CD4-positive, alpha-beta T cell treated with Interleukin-1 beta for 1 hour (primary cell): ENCODE results near the gene NIT2.
"Not testable (repeated sequence)": the region's sequence is repeated elsewhere in the genome, so short reads cannot be mapped to it uniquely, and the experiment has no call there.

Experiments
- DNase-seq, 2 donors: peaks; one replicate each; pipeline ENCODE4 v3.0.0-alpha.2; 2020 to 2022

Gene NIT2

GRCh38 chr3:100339786-100340185, 5.2 kb downstream of the NIT2 start:
- no peak for DNase-seq

DNA sequence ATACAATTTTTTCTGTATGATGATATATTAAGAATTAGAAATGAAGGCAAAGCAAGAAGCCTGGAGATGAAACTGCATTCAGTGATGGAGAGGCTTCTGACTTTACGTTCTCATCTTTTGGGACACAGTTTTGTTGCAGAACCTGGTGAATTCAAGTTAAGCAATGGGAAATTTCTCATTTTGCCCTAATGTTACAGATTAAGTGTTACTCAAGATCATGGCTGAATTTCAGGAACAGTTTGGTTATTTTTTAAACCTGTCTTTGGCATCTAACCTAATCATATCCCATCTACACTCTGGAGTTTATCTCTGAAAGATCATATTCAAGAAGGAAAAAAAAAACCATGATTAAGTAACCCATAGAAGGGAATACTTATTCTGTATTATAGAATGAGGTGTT, 6.0 kb downstream of the NIT2 start:
- no peak for DNase-seq

DNA sequence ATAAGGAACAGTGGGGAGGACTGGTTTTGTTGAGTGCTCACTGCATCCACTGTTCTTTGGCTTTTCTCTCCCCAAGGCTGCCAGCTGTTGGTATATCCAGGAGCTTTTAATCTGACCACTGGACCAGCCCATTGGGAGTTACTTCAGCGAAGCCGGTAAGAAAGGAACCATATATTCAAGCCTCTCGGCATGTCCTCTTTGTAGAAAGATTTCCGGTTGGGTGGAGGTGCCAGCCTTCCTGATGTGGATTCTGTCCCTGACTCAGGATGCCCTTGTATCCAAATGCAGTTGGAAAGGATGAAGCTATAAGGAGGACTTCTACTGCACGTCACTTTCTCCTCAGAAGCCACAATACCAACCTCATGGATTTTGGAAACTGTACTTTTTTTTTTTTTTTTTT, 14.2 kb downstream of the NIT2 start:
- DNase-seq = no peak

DNA sequence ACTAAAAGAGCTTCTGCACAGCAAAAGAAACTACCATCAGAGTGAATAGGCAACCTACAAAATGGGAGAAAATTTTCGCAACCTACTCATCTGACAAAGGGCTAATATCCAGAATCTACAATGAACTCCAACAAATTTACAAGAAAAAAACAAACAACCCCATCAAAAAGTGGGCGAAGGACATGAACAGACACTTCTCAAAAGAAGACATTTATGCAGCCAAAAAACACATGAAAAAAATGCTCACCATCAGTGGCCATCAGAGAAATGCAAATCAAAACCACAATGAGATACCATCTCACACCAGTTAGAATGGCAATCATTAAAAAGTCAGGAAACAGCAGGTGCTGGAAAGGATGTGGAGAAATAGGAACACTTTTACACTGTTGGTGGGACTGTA, 17.2 kb downstream of the NIT2 start:
- not testable (repeated sequence) for DNase-seq

DNA sequence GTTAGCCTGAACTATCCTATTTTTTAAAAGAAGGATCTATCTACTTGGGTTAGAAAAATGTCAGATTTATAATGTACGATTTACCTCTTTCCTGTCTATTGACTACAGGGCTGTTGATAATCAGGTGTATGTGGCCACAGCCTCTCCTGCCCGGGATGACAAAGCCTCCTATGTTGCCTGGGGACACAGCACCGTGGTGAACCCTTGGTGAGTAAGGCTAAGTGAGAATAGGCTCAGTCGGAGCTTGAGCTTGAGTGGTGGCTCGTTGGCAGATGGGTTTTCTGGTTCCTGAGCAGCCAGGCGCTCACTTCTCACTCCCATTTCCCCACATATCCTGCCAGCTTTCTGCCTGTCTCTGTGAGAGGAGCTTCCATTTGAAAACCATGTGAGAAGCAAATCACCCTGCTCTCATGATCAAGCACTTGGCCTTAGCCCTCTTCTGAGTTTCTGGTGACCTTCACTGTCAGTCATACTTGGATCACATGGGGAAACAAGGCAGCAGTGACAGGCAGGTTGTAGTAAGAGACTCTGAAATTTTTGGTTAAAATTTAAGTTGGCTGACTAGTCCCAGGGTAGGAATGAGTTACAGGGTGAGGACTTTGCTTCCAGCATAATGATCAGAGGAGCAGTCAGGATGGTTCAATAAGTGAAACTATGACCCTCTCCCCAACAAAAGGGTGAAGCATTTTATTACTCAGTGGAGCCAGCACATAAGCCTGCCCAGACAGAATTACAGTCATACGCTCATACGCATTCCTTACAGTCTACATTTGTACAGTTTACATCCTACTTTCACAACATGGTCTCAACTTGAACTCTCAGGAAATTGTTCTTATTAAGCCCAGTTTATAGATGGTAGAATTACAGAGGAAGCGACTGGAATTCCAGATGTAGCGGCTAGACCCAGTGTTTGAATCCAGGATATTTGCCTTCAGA, 18.0 kb downstream of the NIT2 start:
- DNase-seq = no peak

DNA sequence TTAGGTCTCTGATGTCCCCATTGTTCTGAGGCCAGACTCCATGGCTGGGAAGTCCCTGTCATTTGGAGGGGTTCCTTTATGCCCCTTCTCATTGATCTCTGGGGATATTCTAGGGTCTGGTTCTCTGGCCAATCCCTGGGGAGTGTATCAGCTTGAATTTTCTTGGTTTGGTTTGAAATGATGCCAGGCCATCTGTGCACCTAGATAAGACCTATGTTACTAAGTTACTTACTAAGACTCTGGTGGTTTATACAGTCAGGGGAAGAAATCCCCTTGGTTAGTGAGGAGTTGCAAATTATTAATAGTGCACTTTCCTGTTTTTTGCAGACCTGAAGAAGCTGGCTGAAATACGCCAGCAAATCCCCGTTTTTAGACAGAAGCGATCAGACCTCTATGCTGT, 20.3 kb downstream of the NIT2 start:
- no peak for DNase-seq

DNA sequence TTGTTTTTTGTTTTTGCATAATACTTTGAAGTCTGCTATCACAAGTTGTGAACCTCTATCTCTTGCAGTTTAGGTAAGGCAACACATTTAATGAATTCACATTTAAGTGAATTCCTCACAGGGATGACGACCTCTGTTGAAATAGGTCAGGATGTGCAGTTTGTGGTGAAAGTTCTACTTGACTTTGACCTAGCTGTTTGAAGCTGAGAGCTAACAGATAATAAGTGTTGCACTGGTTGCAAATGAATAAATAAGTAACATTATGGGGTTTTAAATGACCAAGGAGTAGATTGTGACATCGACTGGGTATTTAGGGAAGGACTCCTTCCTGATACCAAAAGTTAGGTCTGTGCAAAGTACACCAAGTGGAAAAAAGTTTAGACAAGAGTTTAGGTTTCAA, 23.9 kb downstream of the NIT2 start:
- no peak for DNase-seq

GRCh38 chr3:100359035-100359434, 24.5 kb downstream of the NIT2 start:
- no peak for DNase-seq

DNA sequence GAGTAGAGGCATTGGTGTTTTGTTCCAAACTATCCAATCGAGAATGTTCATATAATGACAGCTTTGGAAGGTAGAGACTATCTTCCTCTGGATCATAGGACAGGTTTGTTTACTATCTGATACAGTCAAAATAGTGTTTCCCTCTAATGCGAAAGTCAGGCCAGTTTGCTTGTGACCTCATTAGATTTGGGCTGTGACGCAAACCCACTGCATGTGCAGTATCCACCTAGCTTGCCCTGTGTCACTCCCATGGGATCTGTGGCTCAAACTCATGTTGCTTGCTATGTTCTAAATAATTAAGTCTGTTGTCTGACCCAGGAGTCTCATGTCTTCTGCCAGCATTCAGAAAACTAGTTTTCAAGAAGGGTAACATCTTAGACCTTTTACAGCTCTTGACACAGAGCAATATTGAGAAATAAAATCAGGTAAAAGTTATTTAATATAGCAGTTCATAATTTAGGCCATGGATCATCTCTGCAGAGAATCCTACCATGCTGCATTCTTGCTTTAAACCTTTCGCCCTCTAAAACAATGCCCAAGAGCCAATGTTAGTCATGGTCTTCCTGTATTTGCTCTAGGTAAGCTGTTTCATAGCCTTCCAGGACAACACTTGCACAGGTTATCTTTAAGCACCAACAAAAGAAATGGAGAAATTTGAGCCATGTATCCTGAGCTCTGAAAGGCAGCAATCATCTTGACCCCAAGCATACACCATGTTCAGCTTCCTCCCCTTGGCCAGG, 26.4 kb downstream of the NIT2 start:
- DNase-seq = no peak

- no peak for DNase-seq
These were observed 27.3 kb downstream of the NIT2 start for GRCh38 chr3:100361897-100362296.

DNA sequence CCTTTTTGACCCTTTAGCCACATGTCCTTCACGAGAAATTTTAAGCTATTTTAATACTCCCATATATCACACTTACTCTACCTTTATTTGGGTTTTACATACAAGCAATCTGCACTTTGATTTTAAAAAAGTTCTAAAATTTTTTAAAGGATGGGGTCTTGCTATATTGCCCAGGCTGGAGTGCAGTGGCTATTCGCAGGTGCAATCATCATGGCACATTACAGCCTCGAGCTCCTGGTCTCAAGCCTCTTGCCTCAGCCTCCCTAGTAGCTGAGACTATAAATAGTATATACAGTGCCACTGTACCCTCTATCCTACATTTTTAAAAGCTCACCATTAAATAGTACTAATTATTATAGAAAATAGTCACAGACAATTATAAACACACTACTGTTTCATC, 29.9 kb downstream of the NIT2 start:
- DNase-seq = no peak

DNA sequence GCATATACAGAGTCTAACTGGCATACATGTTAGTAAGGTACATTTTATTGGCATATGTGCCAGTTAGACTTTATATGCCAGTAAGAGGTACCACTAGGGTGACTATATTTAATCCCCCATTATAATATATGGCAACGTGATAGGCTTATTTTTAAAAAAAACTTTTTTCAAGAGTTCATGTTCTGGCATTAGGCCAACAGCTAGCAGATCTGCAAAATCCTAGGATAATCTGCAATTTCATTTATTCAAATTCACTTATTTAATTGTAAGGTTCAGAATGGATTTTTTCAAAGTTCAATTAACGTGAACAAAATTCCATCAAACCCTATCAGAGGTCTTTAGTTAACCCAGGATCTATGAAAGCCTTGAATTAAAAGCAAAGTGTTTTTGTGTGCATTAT, 31.9 kb downstream of the NIT2 start:
- DNase-seq = no peak

DNA sequence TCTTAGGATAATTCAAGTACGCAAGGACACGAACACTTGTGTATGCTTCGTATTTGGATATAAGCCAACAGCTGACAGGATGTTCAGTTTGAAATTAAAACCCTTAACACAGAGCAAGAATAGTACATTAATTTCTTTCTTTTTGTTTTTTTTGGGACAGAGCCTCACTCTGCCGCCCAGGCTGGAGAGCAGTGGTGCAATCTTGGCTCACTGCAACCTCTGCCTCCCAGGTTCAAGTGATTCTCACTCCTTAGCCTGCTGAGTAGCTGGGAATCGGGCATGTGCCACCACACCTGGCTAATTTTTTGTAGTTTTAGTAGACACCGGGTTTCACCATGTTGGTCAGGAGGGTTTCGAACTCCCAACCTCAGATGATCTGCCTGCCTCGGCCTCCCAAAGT, 33.9 kb downstream of the NIT2 start:
- DNase-seq = no peak

GRCh38 chr3:100370756-100371155, 36.2 kb downstream of the NIT2 start:
- DNase-seq = no peak

- DNase-seq = no peak
These were observed 40.0 kb downstream of the NIT2 start for GRCh38 chr3:100374521-100374920.

DNA sequence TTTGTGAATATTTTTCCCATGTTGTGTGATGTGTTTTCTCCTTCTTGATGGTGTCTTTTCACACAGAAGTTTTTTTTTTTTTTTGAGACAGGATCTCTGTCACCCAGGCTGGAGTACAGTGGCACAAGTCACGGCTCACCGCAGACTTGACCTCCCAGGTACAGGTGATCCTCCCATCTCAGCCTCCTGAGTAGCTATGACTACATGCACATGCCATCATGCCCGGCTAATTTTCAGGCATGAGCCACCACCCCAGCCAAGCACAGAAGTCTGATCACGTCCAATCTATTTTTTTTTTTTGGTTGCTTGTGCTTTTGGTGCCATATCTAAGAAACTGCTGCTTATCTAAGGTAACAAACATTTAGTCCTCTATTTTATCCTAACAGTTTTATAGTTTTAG, 41.7 kb downstream of the NIT2 start:
- no peak for DNase-seq

DNA sequence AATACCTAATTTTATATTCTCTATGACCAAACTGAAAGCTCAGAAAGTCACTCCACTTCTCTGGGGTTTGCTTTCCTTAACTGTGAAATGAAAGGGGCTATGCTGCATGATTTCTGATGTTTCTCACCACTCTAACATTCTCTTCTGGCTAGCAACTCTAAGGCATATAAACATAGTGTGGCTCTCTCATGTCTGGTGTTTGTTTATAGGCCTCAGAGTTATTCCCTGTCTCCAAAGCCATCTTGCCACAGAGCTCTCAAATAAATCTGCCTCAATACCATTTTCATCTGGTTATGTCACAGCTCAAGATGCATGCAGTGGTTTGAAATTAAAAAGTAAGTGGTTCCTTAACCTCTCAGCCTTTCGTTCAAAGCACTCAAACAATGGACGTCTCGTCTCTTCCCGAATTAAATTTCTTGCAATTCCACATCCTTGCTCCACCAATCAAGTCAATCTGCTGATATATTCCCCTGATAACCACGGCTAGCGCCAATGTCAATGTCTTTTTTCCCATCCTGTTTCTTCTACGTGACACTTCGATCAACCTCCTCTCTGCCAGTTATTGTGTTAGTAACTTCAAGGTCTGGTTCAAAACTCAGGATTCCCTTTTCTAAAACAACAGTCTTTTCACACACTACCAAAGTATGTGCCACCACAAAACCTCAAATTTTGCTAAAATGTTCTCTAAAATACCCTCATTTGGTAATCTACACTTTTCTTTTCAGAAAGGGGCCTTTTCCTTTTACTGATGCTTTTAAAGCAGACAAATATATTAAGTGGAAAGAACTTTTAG, 50.4 kb downstream of the NIT2 start:
- DNase-seq = no peak

DNA sequence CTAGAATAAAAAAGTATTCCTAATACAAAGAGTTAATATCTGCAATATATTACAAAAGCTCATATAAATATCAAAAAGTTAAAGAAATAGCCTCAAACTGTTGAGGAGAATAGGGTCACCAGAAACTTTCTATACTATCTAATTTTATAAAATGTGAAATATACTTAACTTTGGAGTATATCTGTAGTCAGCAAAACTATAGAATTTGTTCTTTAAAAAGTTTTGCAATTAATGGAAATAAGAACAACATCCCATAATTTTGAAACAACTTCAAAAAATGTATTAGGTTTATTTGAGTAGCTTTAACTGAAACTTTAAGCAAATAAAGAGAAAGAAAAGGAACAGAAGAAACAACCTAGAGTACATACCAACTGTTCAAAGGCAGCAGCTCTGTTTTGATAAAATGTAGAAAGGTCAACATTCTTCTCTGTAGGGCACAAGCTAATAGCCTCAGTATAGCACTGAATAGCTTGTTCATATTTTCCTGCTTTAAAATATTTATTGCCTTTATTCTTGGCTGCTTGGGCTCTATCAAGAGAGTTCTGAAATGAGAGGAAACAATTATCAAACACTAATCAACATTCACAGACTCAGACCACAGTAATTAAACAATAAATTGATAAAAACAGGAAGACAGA, 52.0 kb downstream of the NIT2 start:
- no peak for DNase-seq

- no peak for DNase-seq
These were observed 54.5 kb downstream of the NIT2 start for GRCh38 chr3:100389025-100389424.

DNA sequence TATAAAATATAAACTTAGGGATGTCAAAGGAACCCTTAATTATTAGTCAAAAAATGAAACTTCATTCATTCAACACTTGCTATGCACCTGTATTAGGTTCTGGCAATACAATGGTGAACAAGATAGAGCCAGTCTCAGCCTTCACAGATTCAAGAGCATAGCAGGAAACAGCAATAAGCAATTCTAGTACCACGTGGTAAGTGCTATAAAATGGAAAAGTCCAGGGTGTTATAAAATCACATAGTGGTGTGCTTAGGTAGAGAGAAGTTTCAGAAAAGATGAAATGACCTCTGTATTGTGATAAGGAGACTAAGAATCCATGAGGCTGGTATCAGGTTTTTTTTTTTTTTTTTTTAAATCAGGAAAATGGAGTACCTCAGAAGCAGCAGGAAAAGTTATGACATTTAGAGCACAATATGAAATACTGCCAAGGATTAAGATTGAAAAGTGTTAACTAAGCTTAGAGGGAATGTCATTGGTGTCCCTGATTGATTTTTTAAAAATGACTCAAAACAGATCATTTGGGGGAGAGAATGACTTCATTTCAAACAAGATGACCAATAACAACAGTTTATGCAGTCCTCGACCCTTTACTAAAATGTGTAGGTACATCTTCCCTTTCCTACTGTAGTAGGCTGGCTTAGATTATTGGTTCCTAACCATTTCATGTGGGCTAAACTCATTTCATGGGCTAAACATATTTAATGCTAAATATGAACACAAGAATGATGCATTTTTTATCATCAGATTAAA, 61.3 kb downstream of the NIT2 start:
- no peak for DNase-seq

- no peak for DNase-seq
These were observed 62.4 kb downstream of the NIT2 start for GRCh38 chr3:100396967-100397366.
